Fibroblast of skin of left biceps (primary cell): ENCODE measurements around the gene BRMS1.

Source experiments
- DNase-seq, 2 experiments: peaks; one replicate each; pipeline ENCODE4 v3.0.0-alpha.2; 2013; ENCODE audit warnings: low read depth in 2 of 2

Gene BRMS1

DNA sequence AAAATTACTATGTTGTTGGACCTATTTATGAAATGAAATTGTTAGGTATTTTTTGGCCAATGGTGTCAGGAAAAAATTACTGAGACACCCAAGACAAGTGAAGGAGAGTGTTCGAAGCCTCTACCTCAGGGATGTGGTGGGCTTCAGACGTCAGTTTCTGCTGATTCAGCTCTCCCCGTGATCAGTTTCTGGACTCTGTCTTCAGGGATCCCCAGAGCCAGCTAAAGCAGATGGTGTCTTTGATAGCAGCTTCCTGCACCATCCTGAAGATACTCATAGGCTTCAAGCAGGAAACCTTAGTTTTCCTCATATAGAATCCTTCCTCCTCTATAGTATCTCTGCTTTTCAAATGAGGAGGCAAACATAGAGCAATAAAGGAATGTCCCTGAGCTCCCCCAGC, 35.4 kb downstream of the BRMS1 start:
- DNase-seq: no peak

- DNase-seq: no peak
Measured at GRCh38 chr11:66302656-66303055, 42.2 kb downstream of the BRMS1 start.

- no peak for DNase-seq
Measured at GRCh38 chr11:66299186-66299585, 45.7 kb downstream of the BRMS1 start.

DNA sequence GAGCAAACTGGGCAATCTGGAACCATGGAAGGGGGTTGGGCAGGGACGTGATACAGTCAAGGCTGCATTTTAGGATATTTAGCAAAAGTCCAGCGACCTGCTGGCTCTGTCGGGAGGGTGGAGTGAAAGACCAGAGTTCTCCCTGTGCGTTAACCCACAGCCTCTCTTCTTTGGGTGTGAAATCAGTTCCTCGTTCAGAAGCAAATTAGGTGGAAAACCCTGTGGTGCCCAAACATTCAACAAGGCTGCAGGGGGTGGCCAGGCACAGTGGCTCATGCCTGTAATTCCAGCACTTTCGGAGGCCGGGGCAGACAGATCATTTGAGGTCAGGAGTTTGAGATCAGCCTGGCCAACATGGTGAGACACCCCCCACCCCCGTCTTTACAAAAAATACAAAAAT, 47.3 kb downstream of the BRMS1 start:
- DNase-seq: no peak

- no peak for DNase-seq
Measured at GRCh38 chr11:66294626-66295620, 50.0 kb downstream of the BRMS1 start.

DNA sequence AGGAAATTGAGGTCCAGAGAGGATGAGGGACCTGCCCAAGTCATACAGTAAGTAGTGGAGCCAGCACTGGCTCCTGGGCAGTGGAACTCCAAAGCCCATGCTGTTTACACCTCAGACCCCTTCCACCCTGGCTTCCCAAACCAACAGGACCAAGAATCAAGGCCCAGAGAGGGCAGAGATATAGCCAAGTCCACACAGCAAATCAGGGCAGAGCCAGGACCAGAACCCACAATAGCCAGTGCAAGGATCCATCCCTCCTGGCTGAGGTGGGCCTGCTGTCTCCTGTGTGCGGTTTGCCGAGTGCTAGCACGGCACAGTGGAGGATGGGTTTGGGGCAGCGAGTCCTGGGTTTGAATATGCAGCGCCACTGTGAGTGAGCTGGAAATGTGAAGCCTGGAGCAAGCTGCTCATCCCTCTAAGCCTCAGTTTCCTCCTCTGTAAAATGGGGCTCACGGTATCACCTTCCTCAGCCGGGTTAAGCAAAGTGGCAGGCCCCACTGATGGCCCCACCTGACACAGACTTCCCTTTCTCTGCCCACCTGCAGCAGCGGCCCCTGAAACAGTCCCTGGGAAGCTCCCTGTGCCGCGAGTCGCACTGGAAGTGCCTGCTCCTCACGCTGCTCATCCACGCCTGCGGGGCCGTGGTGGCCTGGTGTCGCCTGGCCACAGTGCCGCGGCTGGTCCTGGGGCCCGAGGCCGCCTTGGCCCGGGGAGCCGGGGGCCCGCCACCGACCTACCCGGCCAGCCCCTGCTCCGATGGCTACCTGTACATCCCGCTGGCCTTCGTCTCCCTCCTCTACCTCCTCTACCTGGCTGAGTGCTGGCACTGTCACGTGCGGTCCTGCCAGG, 50.9 kb downstream of the BRMS1 start:
- DNase-seq: no peak

- no peak for DNase-seq
Measured at GRCh38 chr11:66293352-66293751, 51.6 kb downstream of the BRMS1 start.

DNA sequence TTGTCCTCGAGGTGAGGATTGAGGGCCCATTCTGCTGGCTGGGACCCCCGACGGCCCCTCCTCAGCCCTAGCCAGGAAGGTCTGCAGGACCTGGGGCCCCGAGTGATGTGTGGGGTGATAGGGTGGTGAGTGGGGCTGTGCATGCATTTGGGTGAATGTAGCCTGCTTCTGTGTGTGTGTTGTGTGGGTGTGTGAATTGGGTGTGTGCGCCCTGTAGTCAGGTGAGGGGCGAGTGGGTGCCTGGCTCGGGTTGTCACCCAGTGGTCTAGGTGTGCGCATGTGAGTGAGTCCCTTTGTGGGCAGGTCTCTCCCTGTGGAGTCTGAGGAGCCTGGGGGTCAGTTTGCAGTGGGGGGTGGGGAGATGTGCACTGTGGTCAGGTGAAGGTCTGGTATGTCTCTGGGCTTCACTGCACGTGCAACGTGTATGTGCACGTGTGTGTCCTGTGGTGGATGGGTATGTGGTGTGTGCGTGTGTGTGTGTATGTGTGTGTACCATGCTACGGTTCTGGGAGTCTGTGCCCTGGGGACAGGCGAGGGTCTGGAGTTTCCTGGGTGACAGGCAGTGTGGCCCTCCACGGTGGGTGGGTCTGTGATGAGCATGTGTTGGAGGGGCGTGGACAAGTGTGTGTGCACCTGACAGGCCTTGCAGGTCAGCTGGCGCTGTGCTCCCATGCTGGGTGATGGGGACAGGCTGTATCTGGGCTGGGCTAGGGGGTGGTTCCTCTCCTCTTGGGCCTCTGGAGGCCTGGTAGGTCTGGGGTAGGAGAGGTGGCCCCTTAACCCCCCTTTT, 52.2 kb downstream of the BRMS1 start:
- no peak for DNase-seq

DNA sequence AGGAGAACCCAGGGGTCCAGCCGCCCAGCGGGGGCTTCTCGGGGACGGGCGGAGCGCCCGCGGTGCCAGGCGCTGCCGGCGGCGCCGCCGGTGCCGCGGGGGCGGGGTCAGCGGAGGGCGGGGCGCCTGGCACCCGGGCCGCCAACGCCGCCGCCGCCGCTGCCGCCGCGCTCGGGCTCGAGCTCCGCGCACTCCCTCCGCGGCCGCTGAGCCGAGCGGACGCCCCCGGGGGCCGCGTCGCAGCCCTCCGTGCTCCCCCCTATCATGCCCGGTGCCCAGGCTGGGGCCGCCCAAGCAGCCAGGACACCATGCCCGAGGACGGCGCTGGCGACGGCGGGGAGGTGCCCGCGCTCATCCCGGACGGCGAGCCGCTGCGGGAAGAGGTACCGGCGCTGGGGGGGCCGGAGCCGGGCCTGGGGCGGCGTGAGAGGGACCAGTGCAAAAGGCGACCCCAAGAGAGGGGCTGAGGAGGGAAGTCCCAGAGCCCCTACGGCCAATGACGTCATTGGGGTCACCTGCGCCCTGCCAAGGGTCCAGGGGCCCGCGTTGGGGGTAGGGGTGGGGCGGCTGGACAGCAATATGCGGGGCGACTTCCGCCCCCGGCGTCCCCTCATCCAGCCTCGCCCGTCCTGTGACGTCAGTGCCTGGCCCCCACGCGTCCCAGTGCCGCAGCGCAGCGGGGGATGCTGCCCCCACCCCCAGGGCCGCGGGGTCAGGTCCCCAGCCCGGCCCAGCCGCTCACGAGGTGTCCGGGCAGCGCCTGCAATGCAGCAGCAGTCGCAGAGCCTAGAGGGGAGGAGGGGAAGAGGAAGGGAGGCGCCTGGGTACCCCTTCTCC, 53.0 kb downstream of the BRMS1 start, which contains the start of gene TMEM151A:
TSS of gene TMEM151A (plus strand) at position 189 of the 837 bp plus-strand sequence. CDS start at position 309, 120 bp downstream.
- no peak for DNase-seq

DNA sequence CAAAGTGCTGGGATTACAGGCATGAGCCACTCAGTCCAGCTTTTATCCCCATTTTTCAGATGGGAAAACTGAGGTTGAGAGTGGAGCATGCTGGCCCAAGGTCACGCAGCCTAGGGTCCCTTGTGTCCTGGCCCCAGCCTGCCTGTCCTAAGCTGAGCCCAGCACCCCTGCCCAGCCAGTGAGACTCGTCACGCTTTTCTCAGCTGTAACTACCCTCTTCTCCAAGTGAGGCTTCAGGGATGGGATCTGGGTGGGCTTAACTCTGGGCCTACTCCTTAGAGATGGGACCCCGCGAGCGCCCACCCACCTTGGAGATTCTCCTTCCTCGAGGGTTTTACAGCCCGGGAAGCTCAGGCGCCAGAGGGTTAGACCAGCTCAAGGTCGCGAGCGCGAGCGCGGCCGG, 53.6 kb downstream of the BRMS1 start:
- DNase-seq: no peak

- no peak for DNase-seq
Measured at GRCh38 chr11:66290330-66290621, 54.6 kb downstream of the BRMS1 start.

GRCh38 chr11:66289548-66290329, 55.2 kb downstream of the BRMS1 start:
- no peak for DNase-seq

DNA sequence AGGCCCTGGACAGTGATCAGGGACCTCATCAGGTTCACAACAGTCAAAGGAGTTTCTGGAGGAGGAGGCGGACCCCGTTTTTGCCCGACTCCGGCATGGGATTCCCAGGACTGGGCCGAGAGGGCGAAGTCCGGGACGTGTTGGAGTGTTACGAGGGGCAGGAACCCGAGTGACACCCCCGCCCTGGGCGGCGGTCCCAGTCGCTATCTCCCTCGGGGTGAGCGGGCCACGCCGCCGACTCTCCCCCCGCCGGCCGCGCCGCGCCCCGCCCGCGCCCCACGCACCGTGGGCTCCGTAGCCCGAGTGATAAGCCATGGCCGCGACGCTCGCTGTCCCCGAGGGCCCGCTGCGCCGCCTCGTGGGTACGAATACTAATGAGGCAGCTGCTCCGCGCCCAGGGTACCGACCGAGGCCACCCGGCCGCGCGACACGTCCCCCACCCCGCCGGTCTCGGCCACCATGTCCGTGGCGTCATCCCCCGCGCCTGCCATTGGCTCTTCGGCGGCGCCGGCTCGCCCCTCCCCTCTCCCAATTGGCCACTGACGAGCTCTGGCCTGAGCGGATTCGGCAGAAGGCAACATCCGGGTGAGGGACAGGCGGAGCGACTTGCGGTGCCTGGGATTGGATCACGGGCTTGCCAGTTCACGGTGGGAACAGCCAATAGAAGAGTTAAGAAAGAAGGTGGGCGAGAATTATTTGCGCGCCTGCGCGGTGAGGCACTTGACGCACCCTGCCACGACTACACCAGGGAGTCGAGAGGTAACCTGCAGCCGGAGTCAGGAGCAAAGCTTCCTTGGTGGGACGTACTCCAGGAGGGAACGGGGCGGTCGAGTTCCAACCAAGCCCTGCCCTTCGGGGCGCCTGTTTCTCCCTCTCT, 56.0 kb downstream of the BRMS1 start, which contains the start of gene YIF1A:
TSS of gene YIF1A (minus strand) at position 473 of the 877 bp plus-strand sequence. CDS start at position 315, 158 bp downstream.
- peak; percentile 99 for DNase-seq

DNA sequence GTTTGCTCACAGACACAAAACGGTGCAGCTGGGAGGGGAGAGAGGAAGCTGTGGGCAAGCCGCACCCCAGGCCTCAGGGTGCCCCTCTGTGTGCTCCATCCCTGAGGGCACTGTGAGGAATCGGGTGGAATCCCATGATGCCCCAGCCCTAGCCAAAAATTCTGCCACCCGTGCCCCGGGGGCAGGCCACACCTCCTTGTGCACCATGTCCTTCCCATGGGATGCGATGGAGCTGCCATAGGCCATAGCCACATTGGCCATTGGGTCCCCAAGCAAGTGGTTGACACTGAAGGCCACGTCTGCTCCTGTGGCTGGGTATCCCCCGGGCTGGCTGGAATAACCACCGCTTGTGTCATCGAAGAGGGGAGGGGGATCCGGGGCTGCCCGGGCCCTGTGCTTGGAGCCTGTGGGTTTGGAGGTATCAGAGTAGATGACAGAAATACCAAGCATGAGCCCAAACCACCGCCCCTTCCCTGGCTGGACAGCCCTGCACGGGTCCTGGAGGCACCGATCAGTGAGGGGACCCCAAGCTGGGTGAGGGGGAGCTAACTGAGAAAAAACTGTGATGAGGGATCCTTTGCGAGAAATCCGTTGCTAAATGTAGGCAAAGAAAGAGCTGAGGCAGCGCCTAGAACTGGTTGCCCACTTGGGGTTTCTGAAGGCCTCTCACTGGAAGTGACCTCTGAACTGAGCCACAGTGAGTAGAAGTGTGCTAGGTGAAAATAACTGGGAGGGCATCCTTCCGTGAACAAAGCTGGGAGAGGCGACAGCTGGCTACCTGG, 56.8 kb downstream of the BRMS1 start:
- DNase-seq: no peak
